OCI-LY3 (cell line): ENCODE measurements around the gene AKR1C4.

ENCODE experiments used
- EZH2phosphoT487 ChIP-seq: fragments of 200-600 bp; shearing (Covaris generic); IDR thresholded peaks from 2 replicates; pipeline ENCODE4 v1.6.1; 2018; ENCODE audit warnings: antibody characterized with exemption, mixed run types, low read depth
- TF ChIP-seq, protein P1 (sequence below): fragments of 200-600, 300-600 bp; sonication (generic); IDR thresholded peaks from 2 replicates; pipeline ENCODE4 v1.5.1; 2014; ENCODE audit warnings: antibody characterized with exemption, low read length, low read depth

DNA sequence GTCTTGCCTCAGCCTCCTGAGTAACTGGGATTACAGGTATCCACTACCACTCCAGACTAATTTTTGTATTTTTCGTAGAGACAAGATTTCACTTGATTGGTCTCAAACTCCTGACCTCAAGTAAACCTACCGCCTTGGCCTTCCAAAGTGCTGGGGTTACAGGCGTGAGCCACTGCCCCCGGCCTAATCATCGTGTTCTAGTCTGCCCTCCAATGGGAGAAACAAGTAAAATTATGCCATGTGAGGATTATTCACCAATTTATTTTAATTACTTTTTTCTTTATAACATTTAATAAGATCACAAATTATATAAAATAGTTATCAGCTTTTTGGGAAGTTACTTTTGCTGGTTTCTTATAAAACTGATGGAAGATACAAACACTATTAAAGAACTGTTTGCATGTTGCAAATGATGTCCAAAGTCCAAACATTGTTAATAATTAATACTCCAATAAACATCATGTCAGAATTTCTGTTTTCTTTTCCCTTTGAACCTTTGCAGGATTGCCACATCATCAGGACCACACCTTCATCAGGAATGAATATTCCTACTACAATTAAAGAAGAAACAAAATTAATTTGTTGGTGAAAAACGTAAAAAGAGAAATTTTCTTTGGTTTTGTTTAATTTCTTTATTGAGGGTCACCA lies 786 bp upstream of the AKR1C4 start:
- TF ChIP-seq, protein P1, sequence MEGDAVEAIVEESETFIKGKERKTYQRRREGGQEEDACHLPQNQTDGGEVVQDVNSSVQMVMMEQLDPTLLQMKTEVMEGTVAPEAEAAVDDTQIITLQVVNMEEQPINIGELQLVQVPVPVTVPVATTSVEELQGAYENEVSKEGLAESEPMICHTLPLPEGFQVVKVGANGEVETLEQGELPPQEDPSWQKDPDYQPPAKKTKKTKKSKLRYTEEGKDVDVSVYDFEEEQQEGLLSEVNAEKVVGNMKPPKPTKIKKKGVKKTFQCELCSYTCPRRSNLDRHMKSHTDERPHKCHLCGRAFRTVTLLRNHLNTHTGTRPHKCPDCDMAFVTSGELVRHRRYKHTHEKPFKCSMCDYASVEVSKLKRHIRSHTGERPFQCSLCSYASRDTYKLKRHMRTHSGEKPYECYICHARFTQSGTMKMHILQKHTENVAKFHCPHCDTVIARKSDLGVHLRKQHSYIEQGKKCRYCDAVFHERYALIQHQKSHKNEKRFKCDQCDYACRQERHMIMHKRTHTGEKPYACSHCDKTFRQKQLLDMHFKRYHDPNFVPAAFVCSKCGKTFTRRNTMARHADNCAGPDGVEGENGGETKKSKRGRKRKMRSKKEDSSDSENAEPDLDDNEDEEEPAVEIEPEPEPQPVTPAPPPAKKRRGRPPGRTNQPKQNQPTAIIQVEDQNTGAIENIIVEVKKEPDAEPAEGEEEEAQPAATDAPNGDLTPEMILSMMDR, result no peak
- no peak for TF ChIP-seq EZH2phosphoT487
